K562 (cell line): ENCODE measurements around the gene AKT1S1.

Experiments
- CHD2 ChIP-seq: IDR thresholded peaks from 2 replicates; pipeline ENCODE4 v1.6.1; 2011; ENCODE audit warnings: low read depth, low read length
- CTCF ChIP-seq, 3 experiments: IDR thresholded peaks in 2 of 3; conservative IDR thresholded peaks in 1 of 3; 2 replicates each; pipeline ENCODE4 v1.5.1; 2011 to 2012; ENCODE audit warnings: low read length in 3 of 3, mild to moderate bottlenecking in 3 of 3, control low read depth in 2 of 3, improper control_type of control experiment in 1 of 3, inconsistent platforms in 1 of 3, low read depth in 1 of 3, mixed read lengths in 1 of 3, moderate library complexity in 1 of 3; ENCODE audit not compliant: insufficient read depth in 2 of 3
- FOSL1 ChIP-seq: fragments of 200-800 bp; sonication (Bioruptor generic); conservative IDR thresholded peaks from 2 replicates; pipeline ENCODE4 v1.6.1; 2016; ENCODE audit warnings: missing genetic modification characterization, missing compliant biosample characterization
- KLF10 ChIP-seq: fragments of 250-450 bp; sonication (Bioruptor Pico); IDR thresholded peaks from 2 replicates; pipeline ENCODE4 v1.6.1; 2021; ENCODE audit warnings: matching md5 sums
- TAF1 ChIP-seq: IDR thresholded peaks from 2 replicates; pipeline ENCODE4 v1.6.1; 2011; ENCODE audit warnings: mild to moderate bottlenecking, low read length, moderate library complexity; ENCODE audit not compliant: insufficient read depth, control insufficient read depth, severe bottlenecking; ENCODE audit errors: extremely low read depth
- ZNF232 ChIP-seq: sonication (generic); formaldehyde crosslinking; IDR thresholded peaks from 2 replicates; pipeline ENCODE4 v1.8.0; 2022; ENCODE audit warnings: mild to moderate bottlenecking, missing genetic modification reagents

- TF ChIP-seq CTCF (IDR thresholded peaks at IDR 0.05 in 2 of 3, conservative IDR thresholded peaks at IDR 0.05 in 1 of 3; ENCODE audit: insufficient read depth in 2 of 3, low read depth in 1 of 3, low read length in 3 of 3) (no peak), TAF1 (no peak), KLF10 (CRISPR knock-in tag) (no peak), ZNF232 (CRISPR knock-in tag) (no peak), CHD2 (no peak), FOSL1 (tag) (no peak)
These were observed 4.0 kb downstream of the AKT1S1 start for GRCh38 chr19:49873129-49873521.
